ENCODE measurements around the gene TRIM24. TPM values are rescaled to one million over a fixed set of nuclear protein-coding genes. Genes with fewer than 3 reads are reported as not detected.

TRIM24 gene
- total and polyA plus RNA-seq, 4 donors, result 7.5 to 19.7 (median 11.2) TPM

GRCh38 chr7:138521837-138522461 lies 61.9 kb downstream of the TRIM24 start:
- H3K4me1 ChIP-seq (ENCODE audit: control insufficient read depth in 4 of 4, insufficient read depth in 4 of 4, low read length in 3 of 4), result no peaks in the 10 kb centered on the region
- no peak for DNase-seq (ENCODE audit: low spot score)
- WGBS, result 98% methylated on average over 7 of the region's 7 CpGs
- no peaks in the 10 kb centered on the region for H3K9me3 ChIP-seq (ENCODE audit: control insufficient read depth in 4 of 4, low read length in 3 of 4)
- TF ChIP-seq, protein P1, sequence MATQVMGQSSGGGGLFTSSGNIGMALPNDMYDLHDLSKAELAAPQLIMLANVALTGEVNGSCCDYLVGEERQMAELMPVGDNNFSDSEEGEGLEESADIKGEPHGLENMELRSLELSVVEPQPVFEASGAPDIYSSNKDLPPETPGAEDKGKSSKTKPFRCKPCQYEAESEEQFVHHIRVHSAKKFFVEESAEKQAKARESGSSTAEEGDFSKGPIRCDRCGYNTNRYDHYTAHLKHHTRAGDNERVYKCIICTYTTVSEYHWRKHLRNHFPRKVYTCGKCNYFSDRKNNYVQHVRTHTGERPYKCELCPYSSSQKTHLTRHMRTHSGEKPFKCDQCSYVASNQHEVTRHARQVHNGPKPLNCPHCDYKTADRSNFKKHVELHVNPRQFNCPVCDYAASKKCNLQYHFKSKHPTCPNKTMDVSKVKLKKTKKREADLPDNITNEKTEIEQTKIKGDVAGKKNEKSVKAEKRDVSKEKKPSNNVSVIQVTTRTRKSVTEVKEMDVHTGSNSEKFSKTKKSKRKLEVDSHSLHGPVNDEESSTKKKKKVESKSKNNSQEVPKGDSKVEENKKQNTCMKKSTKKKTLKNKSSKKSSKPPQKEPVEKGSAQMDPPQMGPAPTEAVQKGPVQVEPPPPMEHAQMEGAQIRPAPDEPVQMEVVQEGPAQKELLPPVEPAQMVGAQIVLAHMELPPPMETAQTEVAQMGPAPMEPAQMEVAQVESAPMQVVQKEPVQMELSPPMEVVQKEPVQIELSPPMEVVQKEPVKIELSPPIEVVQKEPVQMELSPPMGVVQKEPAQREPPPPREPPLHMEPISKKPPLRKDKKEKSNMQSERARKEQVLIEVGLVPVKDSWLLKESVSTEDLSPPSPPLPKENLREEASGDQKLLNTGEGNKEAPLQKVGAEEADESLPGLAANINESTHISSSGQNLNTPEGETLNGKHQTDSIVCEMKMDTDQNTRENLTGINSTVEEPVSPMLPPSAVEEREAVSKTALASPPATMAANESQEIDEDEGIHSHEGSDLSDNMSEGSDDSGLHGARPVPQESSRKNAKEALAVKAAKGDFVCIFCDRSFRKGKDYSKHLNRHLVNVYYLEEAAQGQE (IDR thresholded peaks at IDR 0.05), result no peak
- no peak for TF ChIP-seq TAF1 (conservative IDR thresholded peaks at IDR 0.05)
- TF ChIP-seq FOXA2 (IDR thresholded peaks at IDR 0.05), result no peak
- TF ChIP-seq ATF3 (IDR thresholded peaks at IDR 0.05), result no peak
- no peak for TF ChIP-seq SP1 (IDR thresholded peaks at IDR 0.05)
- TF ChIP-seq EGR1 (IDR thresholded peaks at IDR 0.05; ENCODE audit: low read depth in 2 of 2), result no peak
- no peak for TF ChIP-seq FOXA1 (IDR thresholded peaks at IDR 0.05)
- no peak for TF ChIP-seq JUND (IDR thresholded peaks at IDR 0.05)
- TF ChIP-seq MAX (IDR thresholded peaks at IDR 0.05), result no peak
- no peak for TF ChIP-seq HNF4G (IDR thresholded peaks at IDR 0.05)
- no peak for TF ChIP-seq NR2F2 (IDR thresholded peaks at IDR 0.05)
- TF ChIP-seq RAD21 (IDR thresholded peaks at IDR 0.05), result no peak
- TF ChIP-seq YY1 (IDR thresholded peaks at IDR 0.05), result no peak
- H3K9ac ChIP-seq (ENCODE audit: low read depth in 1 of 2, low read length in 2 of 2), result no peak overlapping the region
- H3K36me3 ChIP-seq (ENCODE audit: control insufficient read depth in 4 of 4, insufficient read depth in 3 of 4, low read depth in 1 of 4, low read length in 3 of 4), result peaks cover 0 to 34% (median 15%) of the 10 kb centered on the region in 4 donors
- no peak overlapping the region for H3K4me3 ChIP-seq (ENCODE audit: low read depth in 1 of 3, low read length in 3 of 3)
- no peak overlapping the region for H3K27ac ChIP-seq (ENCODE audit: low read depth in 1 of 2, low read length in 2 of 2)
- H3K27me3 ChIP-seq (ENCODE audit: control insufficient read depth in 4 of 4, insufficient read depth in 4 of 4, low read length in 3 of 4), result no peaks in the 10 kb centered on the region

- Histone ChIP-seq H3K9me3 (ENCODE audit: control insufficient read depth in 4 of 4, low read length in 3 of 4) (peaks cover 2 to 14% (median 7%) of the 10 kb centered on the region in 4 donors), H3K4me1 (ENCODE audit: control insufficient read depth in 4 of 4, insufficient read depth in 4 of 4, low read length in 3 of 4) (no peaks in the 10 kb centered on the region), H3K36me3 (ENCODE audit: control insufficient read depth in 4 of 4, insufficient read depth in 3 of 4, low read depth in 1 of 4, low read length in 3 of 4) (peaks cover 0 to 40% (median 21%) of the 10 kb centered on the region in 4 donors), H3K27ac (ENCODE audit: low read depth in 1 of 2, low read length in 2 of 2) (no peak overlapping the region), H3K4me3 (ENCODE audit: low read depth in 1 of 3, low read length in 3 of 3) (no peak overlapping the region), H3K9ac (ENCODE audit: low read depth in 1 of 2, low read length in 2 of 2) (no peak overlapping the region), H3K27me3 (ENCODE audit: control insufficient read depth in 4 of 4, insufficient read depth in 4 of 4, low read length in 3 of 4) (no peaks in the 10 kb centered on the region)
- WGBS, result 97% methylated on average over 2 of the region's 2 CpGs
- TF ChIP-seq ATF3 (IDR thresholded peaks at IDR 0.05), result no peak
- no peak for TF ChIP-seq GABPA (IDR thresholded peaks at IDR 0.05 in 1 of 2, conservative IDR thresholded peaks at IDR 0.05 in 1 of 2)
- TF ChIP-seq JUND (IDR thresholded peaks at IDR 0.05), result no peak
- TF ChIP-seq HNF4A (conservative IDR thresholded peaks at IDR 0.05), result no peak
- TF ChIP-seq SP1 (IDR thresholded peaks at IDR 0.05), result no peak
- TF ChIP-seq CTCF (IDR thresholded peaks at IDR 0.05; ENCODE audit: low read depth, low read length, missing input control), result no peak
- no peak for TF ChIP-seq YY1 (IDR thresholded peaks at IDR 0.05)
- TF ChIP-seq, protein P2, sequence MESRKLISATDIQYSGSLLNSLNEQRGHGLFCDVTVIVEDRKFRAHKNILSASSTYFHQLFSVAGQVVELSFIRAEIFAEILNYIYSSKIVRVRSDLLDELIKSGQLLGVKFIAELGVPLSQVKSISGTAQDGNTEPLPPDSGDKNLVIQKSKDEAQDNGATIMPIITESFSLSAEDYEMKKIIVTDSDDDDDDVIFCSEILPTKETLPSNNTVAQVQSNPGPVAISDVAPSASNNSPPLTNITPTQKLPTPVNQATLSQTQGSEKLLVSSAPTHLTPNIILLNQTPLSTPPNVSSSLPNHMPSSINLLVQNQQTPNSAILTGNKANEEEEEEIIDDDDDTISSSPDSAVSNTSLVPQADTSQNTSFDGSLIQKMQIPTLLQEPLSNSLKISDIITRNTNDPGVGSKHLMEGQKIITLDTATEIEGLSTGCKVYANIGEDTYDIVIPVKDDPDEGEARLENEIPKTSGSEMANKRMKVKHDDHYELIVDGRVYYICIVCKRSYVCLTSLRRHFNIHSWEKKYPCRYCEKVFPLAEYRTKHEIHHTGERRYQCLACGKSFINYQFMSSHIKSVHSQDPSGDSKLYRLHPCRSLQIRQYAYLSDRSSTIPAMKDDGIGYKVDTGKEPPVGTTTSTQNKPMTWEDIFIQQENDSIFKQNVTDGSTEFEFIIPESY (IDR thresholded peaks at IDR 0.05), result no peak
- no peak for TF ChIP-seq EGR1 (IDR thresholded peaks at IDR 0.05; ENCODE audit: low read depth in 2 of 2)
- TF ChIP-seq RXRA (IDR thresholded peaks at IDR 0.05), result no peak
- TF ChIP-seq, protein P1 (IDR thresholded peaks at IDR 0.05), result no peak
- TF ChIP-seq TAF1 (conservative IDR thresholded peaks at IDR 0.05), result no peak
- TF ChIP-seq FOXA2 (IDR thresholded peaks at IDR 0.05), result no peak
- TF ChIP-seq RAD21 (IDR thresholded peaks at IDR 0.05), result no peak
- TF ChIP-seq FOXA1 (IDR thresholded peaks at IDR 0.05), result no peak
- TF ChIP-seq NR2F2 (IDR thresholded peaks at IDR 0.05), result no peak
- TF ChIP-seq HNF4G (IDR thresholded peaks at IDR 0.05), result no peak
- no peak for TF ChIP-seq MAX (IDR thresholded peaks at IDR 0.05)
- no peak for DNase-seq (ENCODE audit: low spot score)
These were observed 64.2 kb downstream of the TRIM24 start for GRCh38 chr7:138524259-138524658.

All from liver (tissue), 9 donors.